Measurements from ENCODE around the gene IL32. TPM values are rescaled to one million over a fixed set of nuclear protein-coding genes. Genes with fewer than 3 reads are reported as not detected.
A peak's percentile ranks its signal among the peaks of the same experiment; 100 is the strongest.
"Not testable (repeated sequence)": the region's sequence is repeated elsewhere in the genome, so short reads cannot be mapped to it uniquely, and the experiment has no call there.

IL32 gene
- total RNA-seq, 6 donors from 2014 or later = 31.4 to 220 (median 116) TPM

GRCh38 chr16:3047387-3047720 is 18.1 kb upstream of the IL32 start:
- 23 to 33% methylated on average over 1 to 13 of the region's 13 CpGs for WGBS, 2 donors
- DNase-seq (peak in 1 of 2 donors; percentile 80), ATAC-seq (ENCODE audit: low FRiP score in 2 of 2) (no peak)
- H3K4me1 ChIP-seq = peaks cover 21 to 34% (median 25%) of the 10 kb centered on the region in 4 donors
- TF ChIP-seq POLR2AphosphoS5 (IDR thresholded peaks at IDR 0.05) (no peak), POLR2A (IDR thresholded peaks at IDR 0.05) (no peak), EP300 (IDR thresholded peaks at IDR 0.05) (no peak)
- TF ChIP-seq, protein P1, sequence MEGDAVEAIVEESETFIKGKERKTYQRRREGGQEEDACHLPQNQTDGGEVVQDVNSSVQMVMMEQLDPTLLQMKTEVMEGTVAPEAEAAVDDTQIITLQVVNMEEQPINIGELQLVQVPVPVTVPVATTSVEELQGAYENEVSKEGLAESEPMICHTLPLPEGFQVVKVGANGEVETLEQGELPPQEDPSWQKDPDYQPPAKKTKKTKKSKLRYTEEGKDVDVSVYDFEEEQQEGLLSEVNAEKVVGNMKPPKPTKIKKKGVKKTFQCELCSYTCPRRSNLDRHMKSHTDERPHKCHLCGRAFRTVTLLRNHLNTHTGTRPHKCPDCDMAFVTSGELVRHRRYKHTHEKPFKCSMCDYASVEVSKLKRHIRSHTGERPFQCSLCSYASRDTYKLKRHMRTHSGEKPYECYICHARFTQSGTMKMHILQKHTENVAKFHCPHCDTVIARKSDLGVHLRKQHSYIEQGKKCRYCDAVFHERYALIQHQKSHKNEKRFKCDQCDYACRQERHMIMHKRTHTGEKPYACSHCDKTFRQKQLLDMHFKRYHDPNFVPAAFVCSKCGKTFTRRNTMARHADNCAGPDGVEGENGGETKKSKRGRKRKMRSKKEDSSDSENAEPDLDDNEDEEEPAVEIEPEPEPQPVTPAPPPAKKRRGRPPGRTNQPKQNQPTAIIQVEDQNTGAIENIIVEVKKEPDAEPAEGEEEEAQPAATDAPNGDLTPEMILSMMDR (IDR thresholded peaks at IDR 0.05) = no peak
- H3K36me3 ChIP-seq = no peaks in the 10 kb centered on the region
- H3K27ac ChIP-seq = peak overlapping the region; percentile 32 to 85 (median 70)
- H3K27me3 ChIP-seq = peaks cover 0 to 36% (median 26%) of the 10 kb centered on the region in 4 donors
- H3K9me3 ChIP-seq = no peaks in the 10 kb centered on the region
- peak overlapping the region in 3 of 4 donors; percentile 38 to 54 (median 50) for H3K4me3 ChIP-seq

DNA sequence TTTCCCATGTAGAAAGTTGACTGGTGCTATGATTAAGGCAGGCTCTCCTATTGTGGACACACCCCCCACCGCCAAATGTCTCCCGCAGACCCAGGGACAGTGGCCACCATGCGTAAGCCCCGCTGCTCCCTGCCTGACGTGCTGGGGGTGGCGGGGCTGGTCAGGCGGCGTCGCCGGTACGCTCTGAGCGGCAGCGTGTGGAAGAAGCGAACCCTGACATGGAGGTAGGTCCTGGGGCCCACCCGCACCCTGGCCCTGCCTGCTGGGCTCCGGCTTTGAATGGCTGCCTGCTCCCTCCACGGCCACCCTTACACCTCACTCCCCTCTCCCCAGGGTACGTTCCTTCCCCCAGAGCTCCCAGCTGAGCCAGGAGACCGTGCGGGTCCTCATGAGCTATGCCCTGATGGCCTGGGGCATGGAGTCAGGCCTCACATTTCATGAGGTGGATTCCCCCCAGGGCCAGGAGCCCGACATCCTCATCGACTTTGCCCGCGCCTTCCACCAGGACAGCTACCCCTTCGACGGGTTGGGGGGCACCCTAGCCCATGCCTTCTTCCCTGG is 15.4 kb upstream of the IL32 start:
- H3K4me3 ChIP-seq = no peak overlapping the region
- peaks cover 0 to 27% (median 20%) of the 10 kb centered on the region in 4 donors for H3K27me3 ChIP-seq
- TF ChIP-seq, protein P1 (IDR thresholded peaks at IDR 0.05) = no peak
- TF ChIP-seq POLR2AphosphoS5 (IDR thresholded peaks at IDR 0.05) (no peak), POLR2A (IDR thresholded peaks at IDR 0.05) (no peak), EP300 (IDR thresholded peaks at IDR 0.05) (no peak)
- DNase-seq (no peak), ATAC-seq (ENCODE audit: low FRiP score in 2 of 2) (no peak)
- peak overlapping the region; percentile 59 to 85 (median 70) for H3K27ac ChIP-seq
- H3K36me3 ChIP-seq = no peaks in the 10 kb centered on the region
- H3K9me3 ChIP-seq = no peaks in the 10 kb centered on the region
- 76 to 85% methylated on average over 21 to 26 of the region's 26 CpGs for WGBS, 2 donors
- peaks cover 22 to 39% (median 27%) of the 10 kb centered on the region in 4 donors for H3K4me1 ChIP-seq

DNA sequence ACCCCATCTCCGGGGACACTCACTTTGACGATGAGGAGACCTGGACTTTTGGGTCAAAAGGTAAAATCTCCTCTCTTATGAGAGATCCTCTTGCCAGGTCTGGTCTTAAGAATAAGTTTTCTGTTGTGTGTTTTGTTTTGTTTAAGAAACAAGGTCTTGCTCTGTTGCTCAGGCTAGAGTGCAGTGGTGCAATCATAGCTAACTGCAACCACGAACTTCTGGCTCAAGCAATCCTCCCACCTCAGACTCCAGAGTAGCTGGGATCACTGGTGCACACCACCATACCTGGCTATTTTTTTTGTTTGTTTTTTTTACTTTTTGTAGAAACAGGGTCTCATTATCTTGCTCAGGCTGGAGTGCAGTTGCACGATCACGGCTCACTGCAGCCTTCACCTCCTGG is 15.0 kb upstream of the IL32 start:
- Histone ChIP-seq H3K4me1 (peaks cover 17 to 39% (median 24%) of the 10 kb centered on the region in 4 donors), H3K27ac (peak overlapping the region; percentile 59 to 85 (median 70)), H3K4me3 (no peak overlapping the region), H3K9me3 (no peaks in the 10 kb centered on the region), H3K36me3 (no peaks in the 10 kb centered on the region), H3K27me3 (peaks cover 0 to 22% (median 19%) of the 10 kb centered on the region in 4 donors)
- TF ChIP-seq EP300 (IDR thresholded peaks at IDR 0.05) = no peak
- TF ChIP-seq, protein P1 (IDR thresholded peaks at IDR 0.05) = no peak
- TF ChIP-seq POLR2AphosphoS5 (IDR thresholded peaks at IDR 0.05) = no peak
- no peak for TF ChIP-seq POLR2A (IDR thresholded peaks at IDR 0.05)
- DNase-seq = no peak
- ATAC-seq (ENCODE audit: low FRiP score in 2 of 2) = no peak
- 69 to 81% methylated on average over 5 of the region's 5 CpGs for WGBS, 2 donors

GRCh38 chr16:3051009-3051408 is 14.4 kb upstream of the IL32 start:
- Histone ChIP-seq H3K4me3 (no peak overlapping the region), H3K36me3 (no peaks in the 10 kb centered on the region), H3K4me1 (peaks cover 12 to 36% (median 20%) of the 10 kb centered on the region in 4 donors), H3K9me3 (no peaks in the 10 kb centered on the region), H3K27ac (peak overlapping the region; percentile 59 to 85 (median 70)), H3K27me3 (peaks cover 0 to 17% (median 15%) of the 10 kb centered on the region in 4 donors)
- no peak for DNase-seq
- WGBS, 2 donors = 16 to 38% methylated on average over 4 of the region's 4 CpGs
- TF ChIP-seq POLR2A (IDR thresholded peaks at IDR 0.05) (no peak), EP300 (IDR thresholded peaks at IDR 0.05) (no peak)
- TF ChIP-seq, protein P1 (IDR thresholded peaks at IDR 0.05) = no peak
- ATAC-seq (ENCODE audit: low FRiP score in 2 of 2) = no peak

- Histone ChIP-seq H3K4me3 (no peak overlapping the region), H3K27me3 (peaks cover 0 to 12% (median 10%) of the 10 kb centered on the region in 4 donors), H3K9me3 (no peaks in the 10 kb centered on the region), H3K4me1 (peaks cover 7 to 31% (median 15%) of the 10 kb centered on the region in 4 donors), H3K36me3 (no peaks in the 10 kb centered on the region), H3K27ac (peak overlapping the region; percentile 59 to 85 (median 70))
- ATAC-seq (ENCODE audit: low FRiP score in 2 of 2) (no peak), DNase-seq (peak in 1 of 2 donors; percentile 67)
- WGBS, 2 donors = 47 to 78% methylated on average over 9 of the region's 9 CpGs
- TF ChIP-seq POLR2AphosphoS5 (IDR thresholded peaks at IDR 0.05) = peak in 1 of 2 donors; percentile 25
- TF ChIP-seq POLR2A (IDR thresholded peaks at IDR 0.05) = no peak
These were observed 13.9 kb upstream of the IL32 start for GRCh38 chr16:3051494-3051893.

DNA sequence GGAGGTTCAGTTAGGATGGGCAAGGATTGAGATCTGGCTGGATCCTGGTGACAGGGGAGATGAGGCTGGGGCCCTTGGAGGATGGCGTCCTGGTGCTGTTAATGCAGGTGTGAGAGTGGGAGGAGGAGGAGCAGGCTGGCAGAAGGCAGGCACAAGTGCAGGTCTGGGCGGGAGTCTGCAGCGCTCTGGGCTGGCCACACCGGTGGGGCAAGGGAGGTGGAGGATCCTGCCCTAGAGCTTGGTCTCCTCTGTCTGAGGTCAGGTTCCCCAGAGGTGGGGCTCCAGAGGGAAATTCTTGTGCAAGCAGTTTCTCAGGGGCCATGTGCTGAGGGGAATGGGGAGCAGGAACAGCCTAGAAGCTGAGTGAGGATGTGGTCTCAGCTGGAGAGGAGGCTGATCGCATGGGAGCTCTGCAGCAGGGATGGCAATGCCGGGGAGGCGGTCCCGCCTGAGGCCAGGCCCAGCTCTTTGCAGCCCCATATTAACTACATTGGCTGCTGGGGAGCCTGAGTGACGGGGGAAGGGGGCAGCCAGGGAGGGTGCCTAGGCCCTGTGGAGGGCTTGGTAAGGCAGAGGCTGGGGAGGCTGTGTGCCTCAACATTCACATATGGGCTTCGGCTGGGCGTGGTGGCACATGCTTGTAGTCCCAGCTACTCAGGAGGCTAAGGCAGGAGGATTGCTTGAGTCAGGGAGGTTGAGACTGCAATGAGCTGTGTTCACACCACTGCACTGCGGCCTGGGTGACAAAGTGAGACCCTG is 12.7 kb upstream of the IL32 start:
- Histone ChIP-seq H3K4me1 (peaks cover 4 to 28% (median 7%) of the 10 kb centered on the region in 4 donors), H3K27ac (peak overlapping the region in 3 of 4 donors; percentile 19 to 85 (median 48))
- ATAC-seq (ENCODE audit: low FRiP score in 2 of 2) = peak; percentile 20 to 41
- not testable (repeated sequence) for H3K27me3 ChIP-seq, H3K4me3 ChIP-seq, H3K36me3 ChIP-seq, H3K9me3 ChIP-seq, DNase-seq
- WGBS, 2 donors = 77 to 85% methylated on average over 6 to 10 of the region's 12 CpGs

DNA sequence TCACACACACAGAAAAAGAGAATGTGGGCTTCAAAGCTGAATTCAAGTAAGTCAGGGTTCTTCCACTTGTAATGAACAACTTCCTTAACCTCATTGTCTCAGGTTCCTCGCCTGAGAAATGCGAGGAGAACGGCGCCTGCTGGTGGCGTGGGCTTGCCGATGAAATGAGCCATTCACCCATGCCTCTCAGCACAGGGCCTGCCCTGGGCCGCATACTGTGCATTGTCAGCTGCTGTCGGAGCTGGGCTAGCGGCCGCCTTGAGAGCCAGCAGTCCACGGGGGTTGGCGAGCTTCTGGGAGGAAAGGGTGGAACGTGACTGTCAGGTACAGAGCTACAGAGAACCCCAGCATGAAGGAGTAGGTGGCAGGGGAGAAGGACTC is 12.1 kb upstream of the IL32 start:
- not testable (repeated sequence) for ATAC-seq (ENCODE audit: low FRiP score in 2 of 2); H3K36me3 ChIP-seq; H3K4me3 ChIP-seq; DNase-seq; H3K9me3 ChIP-seq; H3K27me3 ChIP-seq
- WGBS, 2 donors = 76 to 81% methylated on average over 6 to 9 of the region's 13 CpGs
- Histone ChIP-seq H3K4me1 (peaks cover 9 to 34% (median 12%) of the 10 kb centered on the region in 4 donors), H3K27ac (peak overlapping the region in 2 of 4 donors; percentile 19 to 85)
